GM19372 (cell line): ENCODE measurements around the gene AKR1C2.

Experiments
- ATAC-seq: cut with Tn5 transposase; IDR thresholded peaks from one replicate; pipeline ENCODE4 v1.9.1; 2021; ENCODE audit warnings: mild to moderate bottlenecking, low read depth, moderate library complexity; ENCODE audit not compliant: unreplicated experiment

AKR1C2 gene

DNA sequence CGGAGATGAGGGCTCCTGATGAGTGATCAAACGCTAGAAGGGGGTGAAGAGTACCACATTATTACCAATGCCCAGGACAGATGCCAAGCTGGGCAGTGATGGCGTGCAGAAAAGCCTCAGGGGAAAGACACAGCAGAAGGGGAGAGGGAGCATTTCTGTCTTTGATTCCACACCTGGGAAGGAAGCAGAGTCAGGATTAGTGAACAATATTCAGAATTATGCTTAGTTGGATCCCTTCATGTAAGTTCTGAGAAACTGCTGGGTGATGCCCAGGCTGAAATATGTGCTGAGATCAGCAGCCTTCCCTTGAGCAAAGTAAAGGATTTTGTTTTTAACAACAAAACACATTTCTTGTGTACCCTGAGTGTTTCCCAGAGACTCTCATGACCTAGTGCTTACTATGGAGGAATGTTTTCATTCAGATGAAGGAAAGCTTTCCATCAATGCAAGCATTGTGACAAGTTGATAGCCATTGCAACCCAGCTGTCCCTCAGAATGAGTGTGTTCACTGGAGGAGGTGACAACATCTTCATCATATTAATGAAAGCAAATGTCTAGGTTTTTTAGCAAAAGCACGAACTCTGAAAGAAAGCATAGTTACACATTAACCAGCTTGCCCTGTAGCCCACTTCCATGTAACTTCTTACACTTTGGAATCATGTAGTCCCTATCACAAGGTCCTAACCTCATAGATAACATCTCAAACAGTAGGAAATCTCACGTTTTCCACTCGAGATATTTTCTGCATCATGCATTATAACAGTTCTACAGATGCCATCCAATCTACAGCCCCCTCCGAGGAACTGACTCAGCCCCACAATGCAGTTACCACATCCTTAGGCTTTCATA lies 64.2 kb downstream of the AKR1C2 start:
- no peak for ATAC-seq
